GM10266 (cell line): ENCODE data around the gene MYZAP.

Source experiments
- DNase-seq: peaks from one replicate; pipeline ENCODE4 v3.0.0; 2012; ENCODE audit errors: extremely low spot score
- TF ChIP-seq, protein P1 (sequence below): IDR thresholded peaks from 2 replicates; pipeline ENCODE4 v1.5.1; 2012; ENCODE audit warnings: mild to moderate bottlenecking, low read depth; ENCODE audit not compliant: control insufficient read depth, insufficient read depth; ENCODE audit errors: missing control alignments

MYZAP gene

DNA sequence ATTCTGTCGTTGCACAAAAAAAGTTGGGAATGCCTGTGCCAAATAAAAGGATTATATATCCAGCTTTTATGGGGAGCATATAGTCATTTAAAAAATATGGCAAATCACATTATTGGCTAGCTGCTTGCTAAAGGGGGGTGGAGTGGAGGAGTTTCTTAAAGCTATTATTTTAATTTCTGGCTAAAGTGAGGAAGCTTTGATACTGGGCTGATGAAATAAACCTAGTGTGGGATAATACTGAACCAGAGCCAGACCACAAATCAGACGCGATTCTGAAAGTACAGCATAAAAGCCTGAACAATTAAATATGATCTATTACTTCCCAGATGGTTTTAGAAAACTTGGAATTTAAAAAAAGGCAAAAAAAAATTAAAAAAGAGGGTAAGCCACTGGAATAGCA, 129.2 kb downstream of the MYZAP start:
- TF ChIP-seq, protein P1, sequence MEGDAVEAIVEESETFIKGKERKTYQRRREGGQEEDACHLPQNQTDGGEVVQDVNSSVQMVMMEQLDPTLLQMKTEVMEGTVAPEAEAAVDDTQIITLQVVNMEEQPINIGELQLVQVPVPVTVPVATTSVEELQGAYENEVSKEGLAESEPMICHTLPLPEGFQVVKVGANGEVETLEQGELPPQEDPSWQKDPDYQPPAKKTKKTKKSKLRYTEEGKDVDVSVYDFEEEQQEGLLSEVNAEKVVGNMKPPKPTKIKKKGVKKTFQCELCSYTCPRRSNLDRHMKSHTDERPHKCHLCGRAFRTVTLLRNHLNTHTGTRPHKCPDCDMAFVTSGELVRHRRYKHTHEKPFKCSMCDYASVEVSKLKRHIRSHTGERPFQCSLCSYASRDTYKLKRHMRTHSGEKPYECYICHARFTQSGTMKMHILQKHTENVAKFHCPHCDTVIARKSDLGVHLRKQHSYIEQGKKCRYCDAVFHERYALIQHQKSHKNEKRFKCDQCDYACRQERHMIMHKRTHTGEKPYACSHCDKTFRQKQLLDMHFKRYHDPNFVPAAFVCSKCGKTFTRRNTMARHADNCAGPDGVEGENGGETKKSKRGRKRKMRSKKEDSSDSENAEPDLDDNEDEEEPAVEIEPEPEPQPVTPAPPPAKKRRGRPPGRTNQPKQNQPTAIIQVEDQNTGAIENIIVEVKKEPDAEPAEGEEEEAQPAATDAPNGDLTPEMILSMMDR = no peak
- no peak for DNase-seq

DNA sequence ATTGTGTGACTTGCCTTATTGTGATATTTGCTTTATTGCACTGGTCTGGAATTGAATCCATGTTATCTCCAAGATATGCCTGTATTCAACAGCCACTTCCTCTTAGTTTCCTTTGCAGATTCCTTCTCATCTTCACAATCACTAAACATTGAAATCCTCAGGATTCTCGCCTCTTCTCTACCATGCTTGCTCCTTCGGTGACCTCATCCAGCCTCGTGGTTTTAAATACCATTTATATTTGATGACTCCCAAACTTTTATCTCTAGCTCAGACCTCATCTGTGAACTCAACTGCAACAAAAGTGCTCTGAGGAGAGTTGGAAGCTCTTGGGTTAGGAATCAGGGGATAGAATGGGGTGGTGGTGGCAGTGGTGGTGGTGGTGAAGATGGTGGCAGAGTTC, 134.7 kb downstream of the MYZAP start:
- TF ChIP-seq, protein P1 = no peak
- DNase-seq = no peak

DNA sequence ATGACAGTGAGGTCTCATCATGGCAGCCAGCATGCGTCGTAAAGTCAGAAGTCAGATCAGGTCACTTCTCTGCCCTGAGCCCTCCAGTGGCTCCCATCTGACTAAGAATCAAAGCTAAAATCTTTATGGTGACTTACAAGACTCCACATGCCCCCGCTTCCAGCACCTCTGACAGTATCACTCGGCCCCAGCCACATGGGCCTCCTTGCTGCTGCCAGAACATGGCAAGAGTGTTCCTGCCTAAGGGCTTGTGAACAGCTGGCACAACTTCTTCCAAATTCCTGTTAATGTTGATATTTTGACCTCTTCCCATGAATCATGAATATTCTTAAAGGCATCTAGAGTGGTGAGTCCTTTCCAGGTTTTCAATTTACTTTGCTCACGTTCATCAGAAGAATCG, 135.3 kb downstream of the MYZAP start:
- DNase-seq = no peak
- TF ChIP-seq, protein P1 = no peak

DNA sequence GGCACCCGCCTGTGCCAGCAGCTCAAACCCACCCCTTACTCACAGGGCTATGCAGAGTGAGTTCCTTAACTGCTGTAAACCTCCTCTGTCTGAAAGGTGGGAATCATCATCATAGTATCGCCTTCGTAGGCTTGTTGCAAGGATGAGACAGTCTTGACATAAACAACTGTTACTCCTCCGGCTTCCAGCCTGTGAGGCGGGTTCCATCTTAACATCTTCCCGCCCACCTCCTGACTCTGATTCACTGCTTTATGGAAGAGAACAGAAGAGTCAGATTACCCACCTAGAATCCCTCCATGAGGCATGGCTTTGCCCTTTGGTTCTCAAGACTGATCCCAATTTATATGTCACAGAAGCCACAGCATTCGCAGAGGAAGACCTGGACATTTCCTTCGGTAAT, 136.7 kb downstream of the MYZAP start:
- TF ChIP-seq, protein P1 = no peak

DNA sequence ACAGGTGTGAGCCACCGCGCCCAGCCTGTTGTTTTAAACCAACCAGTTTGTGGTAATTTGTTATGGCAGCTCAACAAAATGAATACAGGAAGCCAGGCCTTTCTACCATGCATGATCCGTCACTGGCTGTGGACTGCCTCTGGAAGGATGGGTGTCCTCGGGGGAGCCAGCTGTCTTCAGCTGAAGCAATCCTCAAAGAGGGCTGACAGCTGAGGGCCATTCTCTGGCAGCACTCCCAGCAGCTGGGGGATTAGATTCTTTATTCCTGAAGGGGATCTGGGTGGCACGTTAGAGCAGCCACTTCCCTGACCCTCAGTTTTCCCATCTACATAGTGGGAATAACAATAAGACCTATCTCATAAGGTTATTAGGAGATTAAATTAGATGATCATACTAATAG, 139.2 kb downstream of the MYZAP start:
- TF ChIP-seq, protein P1 = no peak
- no peak for DNase-seq

More for the DNA sequence above, 136.7 kb downstream of the MYZAP start:
- DNase-seq = no peak

DNA sequence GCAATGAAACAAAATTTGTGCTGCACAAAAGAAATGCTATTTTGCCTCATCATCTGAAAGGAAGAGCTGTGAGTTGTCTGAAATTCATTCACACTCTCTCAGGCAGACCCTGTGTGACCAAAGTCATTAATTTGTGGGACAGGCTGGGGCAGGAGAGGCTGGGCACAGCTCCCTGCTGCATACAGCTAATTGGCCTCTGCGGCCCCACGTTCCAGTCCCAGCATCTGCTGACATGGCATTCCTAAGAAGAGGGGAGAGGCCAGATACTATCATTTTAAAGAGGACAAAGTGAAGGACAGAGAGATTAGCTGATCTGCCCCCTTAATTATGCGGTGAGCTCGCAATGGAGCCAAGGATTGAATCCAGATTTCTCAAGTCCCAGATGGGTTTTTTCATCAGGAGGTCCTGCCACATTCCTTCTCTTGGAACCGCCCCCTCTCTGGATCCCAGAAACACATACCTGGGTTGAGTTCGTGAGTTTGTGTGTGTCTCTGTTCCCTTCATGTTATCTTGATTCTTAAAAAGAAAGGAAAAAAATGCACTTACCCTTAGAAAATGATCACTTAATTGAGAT, 139.9 kb downstream of the MYZAP start:
- DNase-seq = no peak

More for the DNA sequence above, 139.9 kb downstream of the MYZAP start:
- TF ChIP-seq, protein P1 = no peak
